NB4 (cell line): ENCODE data around the gene JSRP1.

ENCODE experiments used
- DNase-seq: peaks from one replicate; pipeline ENCODE4 v3.0.0; 2010; ENCODE audit warnings: low read depth
- H3K4me3 ChIP-seq: one replicate; pipeline ENCODE4 v1.5.1; 2011; ENCODE audit warnings: mild to moderate bottlenecking, low read depth, low read length, moderate library complexity
- MYC ChIP-seq: IDR thresholded peaks from 2 replicates; pipeline ENCODE4 v1.6.1; 2011; ENCODE audit warnings: low read depth, low read length
- POLR2A ChIP-seq: IDR thresholded peaks from 2 replicates; pipeline ENCODE4 v1.6.1; 2011; ENCODE audit warnings: mild to moderate bottlenecking; ENCODE audit not compliant: insufficient read length; ENCODE audit errors: extremely low read depth
- TF ChIP-seq, protein P1 (sequence below): IDR thresholded peaks from one replicate; pipeline ENCODE4 v1.5.1; 2012; ENCODE audit warnings: low read depth, low read length
- TF ChIP-seq, protein P2 (sequence below): IDR thresholded peaks from 2 replicates; pipeline ENCODE4 v1.6.1; 2011; ENCODE audit warnings: low read depth, low read length

JSRP1 gene

DNA sequence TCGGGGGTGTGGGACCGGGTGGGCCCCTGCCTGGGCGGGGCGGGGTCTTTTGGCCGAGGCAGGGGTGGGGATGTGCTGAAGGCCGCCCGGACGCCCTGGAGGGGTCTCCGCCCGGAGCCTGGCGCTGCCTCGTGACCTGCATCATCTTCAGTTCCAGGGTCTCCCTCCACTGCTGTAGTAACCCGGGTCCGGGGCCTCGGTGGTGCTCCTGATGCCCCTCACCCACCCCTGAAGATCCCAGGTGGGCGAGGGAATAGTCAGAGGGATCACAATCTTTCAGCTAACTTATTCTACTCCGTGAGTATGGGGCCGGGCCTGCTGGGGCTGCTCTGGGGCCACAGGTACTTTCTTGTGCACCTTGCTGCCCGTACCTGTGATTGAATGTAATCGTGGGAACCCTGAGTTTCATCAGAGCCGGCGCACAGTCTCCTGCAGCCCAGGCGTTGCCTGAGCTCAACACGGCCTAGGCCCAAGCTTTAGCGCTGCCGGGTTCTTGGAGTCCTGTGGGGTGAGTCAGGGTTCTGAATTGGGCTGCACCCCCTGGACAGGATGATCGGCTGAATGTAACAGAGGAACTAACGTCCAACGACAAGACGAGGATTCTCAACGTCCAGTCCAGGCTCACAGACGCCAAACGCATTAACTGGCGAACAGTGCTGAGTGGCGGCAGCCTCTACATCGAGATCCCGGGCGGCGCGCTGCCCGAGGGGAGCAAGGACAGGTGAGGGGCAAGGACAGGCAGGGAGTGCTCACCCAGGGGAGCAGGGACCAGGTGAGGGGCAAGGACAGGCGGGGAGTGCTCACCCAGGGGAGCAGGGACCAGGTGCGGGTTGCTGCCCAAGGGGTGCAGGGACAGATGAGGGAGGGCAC lies 15.3 kb upstream of the JSRP1 start:
- DNase-seq, result peak; percentile 60
- TF ChIP-seq, protein P1, sequence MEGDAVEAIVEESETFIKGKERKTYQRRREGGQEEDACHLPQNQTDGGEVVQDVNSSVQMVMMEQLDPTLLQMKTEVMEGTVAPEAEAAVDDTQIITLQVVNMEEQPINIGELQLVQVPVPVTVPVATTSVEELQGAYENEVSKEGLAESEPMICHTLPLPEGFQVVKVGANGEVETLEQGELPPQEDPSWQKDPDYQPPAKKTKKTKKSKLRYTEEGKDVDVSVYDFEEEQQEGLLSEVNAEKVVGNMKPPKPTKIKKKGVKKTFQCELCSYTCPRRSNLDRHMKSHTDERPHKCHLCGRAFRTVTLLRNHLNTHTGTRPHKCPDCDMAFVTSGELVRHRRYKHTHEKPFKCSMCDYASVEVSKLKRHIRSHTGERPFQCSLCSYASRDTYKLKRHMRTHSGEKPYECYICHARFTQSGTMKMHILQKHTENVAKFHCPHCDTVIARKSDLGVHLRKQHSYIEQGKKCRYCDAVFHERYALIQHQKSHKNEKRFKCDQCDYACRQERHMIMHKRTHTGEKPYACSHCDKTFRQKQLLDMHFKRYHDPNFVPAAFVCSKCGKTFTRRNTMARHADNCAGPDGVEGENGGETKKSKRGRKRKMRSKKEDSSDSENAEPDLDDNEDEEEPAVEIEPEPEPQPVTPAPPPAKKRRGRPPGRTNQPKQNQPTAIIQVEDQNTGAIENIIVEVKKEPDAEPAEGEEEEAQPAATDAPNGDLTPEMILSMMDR, result no peak
- TF ChIP-seq, protein P2, sequence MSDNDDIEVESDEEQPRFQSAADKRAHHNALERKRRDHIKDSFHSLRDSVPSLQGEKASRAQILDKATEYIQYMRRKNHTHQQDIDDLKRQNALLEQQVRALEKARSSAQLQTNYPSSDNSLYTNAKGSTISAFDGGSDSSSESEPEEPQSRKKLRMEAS, result no peak
- TF ChIP-seq MYC (no peak), POLR2A (no peak)
- H3K4me3 ChIP-seq, result peak overlapping the region; percentile 73

DNA sequence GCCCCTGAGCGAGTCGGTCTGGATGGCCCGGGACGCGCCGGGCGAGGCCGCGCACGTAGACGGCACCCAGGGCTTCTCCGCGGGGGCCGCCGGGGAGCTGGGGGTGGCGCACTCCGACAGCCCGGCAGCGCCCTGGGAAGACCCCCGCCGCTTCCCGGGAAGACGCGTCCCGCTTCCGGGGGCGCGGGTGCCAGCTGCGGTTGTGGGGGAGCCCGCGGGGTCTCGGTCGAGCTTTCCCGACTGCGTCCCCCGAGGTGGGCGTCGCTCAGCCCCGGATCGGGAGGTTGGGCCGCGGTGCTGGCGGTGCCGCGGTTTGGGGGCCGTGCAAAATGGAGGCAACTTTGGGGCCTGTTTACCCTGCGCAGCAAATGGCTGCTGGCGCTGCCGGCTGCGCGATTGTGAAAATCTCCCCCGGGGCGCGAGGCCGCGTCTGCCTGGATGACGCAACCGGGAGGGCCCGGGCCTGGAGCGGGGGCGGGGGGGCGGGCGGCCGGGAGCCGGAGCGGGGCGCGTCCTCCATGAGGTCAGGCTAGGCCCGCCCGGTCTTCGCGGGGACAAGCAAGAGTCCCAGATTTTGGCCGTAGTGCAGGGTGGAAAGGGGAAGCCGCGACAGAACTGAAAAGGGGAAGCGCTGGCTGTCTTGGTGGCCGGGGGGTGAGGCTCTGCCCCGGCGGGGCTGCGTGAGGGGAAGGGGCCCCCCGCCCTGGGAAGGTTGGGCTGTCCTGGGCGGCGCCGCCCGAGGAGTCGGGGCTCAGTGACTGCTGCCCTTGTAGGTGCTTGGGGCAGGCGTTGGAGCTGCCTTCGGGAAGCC lies 14.4 kb upstream of the JSRP1 start:
- DNase-seq, result peak; percentile 94
- peak overlapping the region; percentile 78 for H3K4me3 ChIP-seq
- TF ChIP-seq, protein P1, result no peak
- TF ChIP-seq, protein P2, result peak; percentile 23; the same call in 1 of the 2 replicates
- TF ChIP-seq MYC, result peak; percentile 52
- TF ChIP-seq POLR2A, result peak; percentile 12

DNA sequence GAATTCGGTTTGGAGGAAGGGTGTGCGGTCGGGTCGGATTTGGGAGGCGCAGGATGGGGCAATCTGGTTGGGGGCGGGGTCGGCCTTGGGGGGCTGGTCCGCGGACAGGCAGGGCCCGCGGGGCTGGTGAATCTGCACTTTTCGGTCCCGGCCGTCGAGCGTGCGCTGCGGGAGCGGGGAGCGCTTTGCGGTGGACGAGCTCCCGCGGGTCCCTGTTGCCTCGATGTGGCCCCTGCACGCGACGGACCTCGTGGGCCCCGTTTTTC lies 13.9 kb upstream of the JSRP1 start:
- DNase-seq, result peak; percentile 58
- H3K4me3 ChIP-seq, result peak overlapping the region; percentile 78
- no peak for TF ChIP-seq POLR2A
- TF ChIP-seq MYC, result no peak
- TF ChIP-seq, protein P2, result no peak
- TF ChIP-seq, protein P1, result no peak

DNA sequence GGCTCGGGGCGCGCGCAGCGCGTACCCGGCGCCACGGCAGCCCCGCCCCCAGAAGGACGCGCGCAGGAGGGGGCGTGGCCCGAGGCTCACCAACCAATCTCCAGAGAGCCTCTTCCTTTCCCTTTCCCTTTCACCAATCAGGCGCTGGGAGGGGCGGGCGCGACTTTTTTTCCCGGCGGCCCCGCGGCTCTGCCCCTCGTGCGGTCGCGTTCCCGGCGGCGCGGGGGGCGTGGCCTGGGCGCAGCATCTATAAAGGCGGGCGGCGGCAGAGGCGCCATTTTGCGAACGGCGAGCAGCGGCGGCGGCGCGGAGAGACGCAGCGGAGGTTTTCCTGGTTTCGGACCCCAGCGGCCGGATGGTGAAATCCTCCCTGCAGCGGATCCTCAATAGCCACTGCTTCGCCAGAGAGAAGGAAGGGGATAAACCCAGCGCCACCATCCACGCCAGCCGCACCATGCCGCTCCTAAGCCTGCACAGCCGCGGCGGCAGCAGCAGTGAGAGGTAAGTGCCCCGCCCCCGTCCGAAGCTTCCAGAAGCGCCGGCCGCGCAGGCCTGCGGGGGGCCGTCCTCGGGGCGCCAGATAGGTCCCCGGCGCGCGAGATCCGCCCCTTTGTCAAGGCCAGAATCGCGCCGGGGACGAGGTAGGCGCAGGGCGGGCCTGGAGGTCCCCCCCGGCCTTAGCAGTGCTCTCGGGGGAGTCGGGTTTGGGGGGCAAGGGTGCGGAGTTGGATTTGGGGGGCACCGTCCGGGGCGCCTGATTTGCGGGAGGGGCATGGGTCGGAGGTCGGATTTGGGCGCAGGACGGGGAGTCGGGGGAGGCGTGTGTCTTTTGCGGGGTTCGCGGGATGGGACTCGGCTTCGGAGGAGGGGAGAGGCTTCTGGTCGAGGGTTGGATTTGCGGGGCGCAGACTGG lies 13.3 kb upstream of the JSRP1 start:
- peak overlapping the region; percentile 78 for H3K4me3 ChIP-seq
- DNase-seq, result peak; percentile 91
- TF ChIP-seq MYC (no peak), POLR2A (peak; percentile 96)
- TF ChIP-seq, protein P1, result no peak

DNA sequence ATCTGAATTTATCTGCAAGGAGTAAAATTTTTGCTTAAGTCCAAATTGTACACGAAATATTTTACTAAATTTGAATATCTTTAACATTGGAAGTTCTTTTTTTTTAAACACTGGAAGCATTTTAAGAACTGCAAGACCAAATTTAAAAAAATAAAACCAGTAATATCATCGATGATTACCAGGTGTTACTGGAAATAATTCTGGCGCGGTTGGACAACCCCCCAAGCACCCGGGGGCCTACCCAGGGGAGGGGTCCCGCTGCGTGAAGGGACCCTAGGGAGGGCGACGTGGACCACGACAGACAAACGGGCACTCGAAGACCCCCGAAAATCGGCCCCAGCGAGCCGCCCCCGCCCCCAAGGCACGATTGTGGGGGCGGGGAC lies 12.6 kb upstream of the JSRP1 start:
- peak overlapping the region; percentile 59 for H3K4me3 ChIP-seq
- no peak for DNase-seq
- TF ChIP-seq MYC (no peak), POLR2A (no peak)
- TF ChIP-seq, protein P1, result no peak
- TF ChIP-seq, protein P2, result no peak
